ENCODE measurements around the gene PKP3.
A peak's percentile ranks its signal among the peaks of the same experiment; 100 is the strongest.

PKP3 gene

GRCh38 chr11:446891-447290 is 52.9 kb downstream of the PKP3 start:
- no peak for DNase-seq (ENCODE audit: low spot score)
- TF ChIP-seq, protein P1, sequence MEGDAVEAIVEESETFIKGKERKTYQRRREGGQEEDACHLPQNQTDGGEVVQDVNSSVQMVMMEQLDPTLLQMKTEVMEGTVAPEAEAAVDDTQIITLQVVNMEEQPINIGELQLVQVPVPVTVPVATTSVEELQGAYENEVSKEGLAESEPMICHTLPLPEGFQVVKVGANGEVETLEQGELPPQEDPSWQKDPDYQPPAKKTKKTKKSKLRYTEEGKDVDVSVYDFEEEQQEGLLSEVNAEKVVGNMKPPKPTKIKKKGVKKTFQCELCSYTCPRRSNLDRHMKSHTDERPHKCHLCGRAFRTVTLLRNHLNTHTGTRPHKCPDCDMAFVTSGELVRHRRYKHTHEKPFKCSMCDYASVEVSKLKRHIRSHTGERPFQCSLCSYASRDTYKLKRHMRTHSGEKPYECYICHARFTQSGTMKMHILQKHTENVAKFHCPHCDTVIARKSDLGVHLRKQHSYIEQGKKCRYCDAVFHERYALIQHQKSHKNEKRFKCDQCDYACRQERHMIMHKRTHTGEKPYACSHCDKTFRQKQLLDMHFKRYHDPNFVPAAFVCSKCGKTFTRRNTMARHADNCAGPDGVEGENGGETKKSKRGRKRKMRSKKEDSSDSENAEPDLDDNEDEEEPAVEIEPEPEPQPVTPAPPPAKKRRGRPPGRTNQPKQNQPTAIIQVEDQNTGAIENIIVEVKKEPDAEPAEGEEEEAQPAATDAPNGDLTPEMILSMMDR (IDR thresholded peaks at IDR 0.05) = no peak
- no peak overlapping the region for H3K4me3 ChIP-seq

GRCh38 chr11:447923-448731 is 54.1 kb downstream of the PKP3 start:
- DNase-seq (ENCODE audit: low spot score) = peak; percentile 96
- Histone ChIP-seq H3K27ac (peak overlapping the region; percentile 84 to 93), H3K4me3 (peak overlapping the region; percentile 81)
- TF ChIP-seq, protein P1 (IDR thresholded peaks at IDR 0.05) = peak; percentile 52

More at GRCh38 chr11:446891-447290, 52.9 kb downstream of the PKP3 start:
- no peak overlapping the region for H3K27ac ChIP-seq

DNA sequence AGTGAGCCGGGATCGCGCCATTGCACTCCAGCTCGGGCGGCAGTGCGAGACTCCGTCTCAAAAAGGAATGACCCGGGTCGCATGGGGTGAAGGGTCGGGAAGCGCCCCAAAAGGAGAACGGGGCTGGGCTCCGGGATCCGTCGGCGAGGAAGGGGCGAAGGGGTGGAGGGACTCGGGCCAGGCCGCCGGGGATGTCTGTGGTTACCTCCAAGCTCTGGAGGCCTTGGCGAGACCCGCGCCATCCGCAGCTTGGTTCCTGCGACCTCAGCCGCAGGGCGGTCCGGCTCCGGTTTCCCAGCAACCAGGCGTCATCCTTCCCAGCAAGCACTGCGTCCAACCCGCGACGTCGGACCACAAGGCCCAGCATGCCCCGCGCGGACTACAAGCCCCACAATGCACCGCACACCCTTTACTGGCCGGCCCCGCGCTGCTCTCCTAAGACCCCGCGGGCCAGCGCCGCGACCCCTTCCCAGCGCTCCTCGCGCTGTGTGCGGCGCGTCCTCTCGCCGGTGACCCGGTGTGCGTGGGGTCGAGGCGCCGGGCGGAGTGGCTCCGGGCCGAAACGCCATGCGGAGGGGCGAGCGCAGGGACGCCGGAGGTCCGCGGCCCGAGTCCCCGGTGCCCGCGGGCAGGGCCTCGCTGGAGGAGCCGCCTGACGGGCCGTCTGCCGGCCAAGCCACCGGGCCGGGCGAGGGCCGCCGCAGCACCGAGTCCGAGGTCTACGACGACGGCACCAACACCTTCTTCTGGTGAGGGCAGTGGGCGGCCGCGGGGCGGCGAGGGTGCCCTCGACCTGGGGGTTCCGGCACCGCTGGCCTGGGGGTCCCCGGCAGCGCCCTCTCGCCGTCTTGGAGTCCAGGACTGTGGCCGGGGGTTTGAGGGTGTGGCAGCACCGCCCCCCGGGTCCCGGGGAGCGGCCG is 56.1 kb downstream of the PKP3 start, which contains the start of gene PTDSS2:
PTDSS2 (plus strand) TSS at position 391 of the 920 bp plus-strand sequence; CDS start at position 568, 177 bp downstream.
- peak; percentile 97 for DNase-seq (ENCODE audit: low spot score)
- peak within 1 kb of the TSS; percentile 75 to 93 for H3K27ac ChIP-seq
- H3K4me3 ChIP-seq = peak within 1 kb of the TSS; percentile 96
- TF ChIP-seq, protein P1 (IDR thresholded peaks at IDR 0.05) = no peak

DNA sequence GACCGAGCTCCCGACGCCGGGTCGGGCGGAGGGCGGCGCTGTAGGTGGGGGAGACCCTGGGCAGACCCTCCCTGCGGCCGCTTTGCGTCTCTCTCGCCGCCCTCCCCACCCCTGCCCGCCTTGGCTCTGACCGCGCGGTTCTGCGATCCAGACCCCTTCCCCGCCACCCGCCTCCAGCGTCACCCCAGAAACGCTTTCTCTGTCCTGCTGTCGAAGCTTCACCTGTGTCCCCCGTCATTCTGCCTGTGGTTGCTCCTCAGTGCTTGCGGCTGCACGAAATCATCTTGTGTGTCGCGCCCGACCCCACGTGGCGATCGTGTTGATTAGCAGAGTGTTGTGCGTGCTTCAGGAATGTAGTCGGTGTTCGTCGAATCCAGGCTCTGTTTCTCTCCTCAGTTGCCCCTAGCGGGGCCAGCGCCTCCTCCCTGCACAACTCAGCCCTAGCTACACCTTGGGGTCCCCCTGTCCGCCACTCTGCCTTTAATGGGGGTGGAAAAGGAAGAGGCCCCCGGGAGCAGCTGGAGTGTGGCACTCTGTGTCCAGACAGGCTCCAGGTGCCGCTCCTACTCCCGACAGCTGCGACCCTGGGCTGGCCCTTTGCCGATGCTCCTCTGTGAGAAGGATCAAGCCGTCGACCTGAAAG is 56.9 kb downstream of the PKP3 start:
- no peak for DNase-seq (ENCODE audit: low spot score)
- Histone ChIP-seq H3K4me3 (peak overlapping the region; percentile 96), H3K27ac (peak overlapping the region; percentile 75 to 93)
- TF ChIP-seq, protein P1 (IDR thresholded peaks at IDR 0.05) = no peak

- peak overlapping the region in 1 of 2 donors; percentile 93 for H3K27ac ChIP-seq
- no peak for DNase-seq (ENCODE audit: low spot score)
- TF ChIP-seq, protein P1 (IDR thresholded peaks at IDR 0.05) = no peak
- peak overlapping the region; percentile 96 for H3K4me3 ChIP-seq
These were observed 57.7 kb downstream of the PKP3 start for GRCh38 chr11:451738-452137.

GRCh38 chr11:452203-452744 is 58.3 kb downstream of the PKP3 start:
- Histone ChIP-seq H3K27ac (no peak overlapping the region), H3K4me3 (no peak overlapping the region)
- DNase-seq (ENCODE audit: low spot score) = no peak
- TF ChIP-seq, protein P1 (IDR thresholded peaks at IDR 0.05) = no peak
